Neuronal stem cell (in vitro differentiated cells): ENCODE results near the gene AGO3.
A peak's percentile ranks its signal among the peaks of the same experiment; 100 is the strongest.

ENCODE experiments used
- DNase-seq: peaks from one replicate; pipeline ENCODE4 v3.0.0-alpha.2; 2013; ENCODE audit warnings: low spot score
- H2AFZ ChIP-seq: one replicate; pipeline ENCODE4 v1.6.1; 2013; ENCODE audit warnings: mild to moderate bottlenecking, low read length, inconsistent platforms
- H2AK5ac ChIP-seq: 2 replicates; pipeline ENCODE4 v1.6.1; 2013; ENCODE audit warnings: low read depth, mild to moderate bottlenecking, inconsistent platforms, low read length, moderate library complexity, mixed read lengths
- H2BK120ac ChIP-seq: 2 replicates; pipeline ENCODE4 v1.6.1; 2013; ENCODE audit warnings: low read depth, mild to moderate bottlenecking, inconsistent platforms, low read length, moderate library complexity, mixed read lengths
- H2BK12ac ChIP-seq: one replicate; pipeline ENCODE4 v1.6.1; 2013; ENCODE audit warnings: low read length, inconsistent platforms
- H2BK15ac ChIP-seq: 2 replicates; pipeline ENCODE4 v1.6.1; 2013; ENCODE audit warnings: mild to moderate bottlenecking, low read length, inconsistent platforms, mixed read lengths
- H2BK5ac ChIP-seq: one replicate; pipeline ENCODE4 v1.6.1; 2013; ENCODE audit warnings: inconsistent platforms, mild to moderate bottlenecking, low read length, moderate library complexity
- H3K14ac ChIP-seq: one replicate; pipeline ENCODE4 v1.6.1; 2013; ENCODE audit warnings: low read length, inconsistent platforms
- H3K18ac ChIP-seq: 2 replicates; pipeline ENCODE4 v1.6.1; 2013; ENCODE audit warnings: low read length, inconsistent platforms
- H3K23ac ChIP-seq: 2 replicates; pipeline ENCODE4 v1.6.1; 2013; ENCODE audit warnings: low read depth, mild to moderate bottlenecking, mixed read lengths, low read length, inconsistent platforms; ENCODE audit not compliant: poor library complexity
- H3K27ac ChIP-seq: replicated peaks from 3 replicates; pipeline ENCODE4 v1.5.1; 2013; ENCODE audit warnings: low read length, inconsistent platforms
- H3K27me3 ChIP-seq, 3 experiments: 2 replicates each; pipeline ENCODE4 v1.6.1; 2013; ENCODE audit warnings: low read length in 3 of 3, mild to moderate bottlenecking in 2 of 3, inconsistent platforms in 1 of 3, low read depth in 1 of 3, mixed read lengths in 1 of 3, moderate library complexity in 1 of 3; ENCODE audit not compliant: control insufficient read depth in 3 of 3, insufficient read depth in 3 of 3
- H3K36me3 ChIP-seq, 2 donors: replicated peaks in 1 of 2; 2 replicates each; pipeline ENCODE4 v1.6.1; 2013; ENCODE audit warnings: low read length in 2 of 2; ENCODE audit not compliant: control insufficient read depth in 2 of 2, insufficient read depth in 2 of 2
- H3K4ac ChIP-seq: 2 replicates; pipeline ENCODE4 v1.6.1; 2013; ENCODE audit warnings: inconsistent platforms, mild to moderate bottlenecking, low read length, moderate library complexity
- H3K4me1 ChIP-seq, 2 donors: 1 replicate in 1 of 2; 2 replicates in 1 of 2; pipeline ENCODE4 v1.6.1; 2013; ENCODE audit warnings: low read length in 2 of 2, low read depth in 1 of 2; ENCODE audit not compliant: control insufficient read depth in 2 of 2, insufficient read depth in 1 of 2
- H3K4me2 ChIP-seq: one replicate; pipeline ENCODE4 v1.6.1; 2013; ENCODE audit warnings: mild to moderate bottlenecking, low read length, inconsistent platforms; ENCODE audit not compliant: insufficient read depth, poor library complexity, severe bottlenecking
- H3K4me3 ChIP-seq, 2 donors: 2 replicates each; pipeline ENCODE4 v1.5.1; 2013; ENCODE audit warnings: low read length in 2 of 2, mild to moderate bottlenecking in 2 of 2, inconsistent platforms in 1 of 2, moderate library complexity in 1 of 2
- H3K79me1 ChIP-seq: one replicate; pipeline ENCODE4 v1.6.1; 2013; ENCODE audit warnings: low read depth, mild to moderate bottlenecking, inconsistent platforms, low read length, moderate library complexity
- H3K9ac ChIP-seq: one replicate; pipeline ENCODE4 v1.6.1; 2013; ENCODE audit warnings: mild to moderate bottlenecking, low read depth, low read length, inconsistent platforms; ENCODE audit not compliant: poor library complexity
- H3K9me3 ChIP-seq, 2 donors: replicated peaks in 1 of 2; 2 replicates each; pipeline versions ENCODE3 to v1.6.1; 2013; ENCODE audit warnings: low read length in 2 of 2, mild to moderate bottlenecking in 2 of 2, inconsistent platforms in 1 of 2, low read depth in 1 of 2, mixed read lengths in 1 of 2, moderate library complexity in 1 of 2; ENCODE audit not compliant: control insufficient read depth in 2 of 2, insufficient read depth in 1 of 2
- H4K8ac ChIP-seq: one replicate; pipeline ENCODE4 v1.6.1; 2013; ENCODE audit warnings: low read depth, mild to moderate bottlenecking, inconsistent platforms, low read length, moderate library complexity
- H4K91ac ChIP-seq: one replicate; pipeline ENCODE4 v1.6.1; 2013; ENCODE audit warnings: low read length, low read depth, mild to moderate bottlenecking, inconsistent platforms; ENCODE audit not compliant: poor library complexity
- WGBS, 2 donors: extraction: QIAGEN DNeasy Blood & Tissue Kit; methylation state at CpG; one replicate each; pipeline ENCODE4 v1.1.7; 2013; ENCODE audit warnings: missing lambda C conversion rate in 2 of 2, mixed read lengths in 1 of 2; ENCODE audit not compliant: insufficient read length in 2 of 2, insufficient replicate concordance in 1 of 2; ENCODE audit errors: extremely low coverage in 2 of 2; 5-methylcytosine and 5-hydroxymethylcytosine counted together

AGO3 gene

DNA sequence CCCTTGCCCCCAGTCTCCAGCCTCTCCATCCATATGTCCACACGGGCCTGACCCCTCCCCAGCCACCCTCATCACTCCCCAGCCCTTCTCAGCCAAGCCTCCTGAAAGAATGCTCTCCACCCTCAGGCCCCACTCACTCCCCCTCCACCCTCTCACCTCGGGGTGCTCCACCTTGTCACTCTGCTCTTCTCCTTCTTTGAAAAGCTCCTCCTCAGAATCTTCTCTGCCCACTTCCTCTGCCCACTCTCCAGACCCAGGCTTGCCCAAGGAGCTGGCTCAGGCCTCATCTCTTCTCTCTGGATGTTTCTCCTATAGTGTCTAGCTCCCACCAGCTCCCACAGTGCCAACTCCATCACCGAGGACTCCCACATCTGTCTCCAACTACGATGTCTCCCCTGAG, 180.2 kb downstream of the AGO3 start:
- Histone ChIP-seq H2BK15ac (peak overlapping the region; percentile 58), H4K91ac (no peak overlapping the region), H3K23ac (no peak overlapping the region), H3K9me3 (no peaks in the 10 kb centered on the region), H3K4me3 (no peak overlapping the region), H3K9ac (no peak overlapping the region), H2BK120ac (no peak overlapping the region), H3K4me1 (peaks cover 3 to 7% of the 10 kb centered on the region in 2 donors), H3K36me3 (no peaks in the 10 kb centered on the region), H3K4me2 (no peak overlapping the region), H3K4ac (no peak overlapping the region), H2BK12ac (no peak overlapping the region), H2BK5ac (no peak overlapping the region), H4K8ac (no peak overlapping the region), H2AFZ (no peak overlapping the region), H3K18ac (no peak overlapping the region), H3K79me1 (no peaks in the 10 kb centered on the region), H3K27me3 (peaks cover 0 to 11% (median 0%) of the 10 kb centered on the region in 3 experiments), H3K14ac (no peak overlapping the region), H3K27ac (no peak overlapping the region), H2AK5ac (no peak overlapping the region)
- no peak for DNase-seq
- no CpG with 5 or more reads among the region's 4 CpGs for WGBS, 2 donors

DNA sequence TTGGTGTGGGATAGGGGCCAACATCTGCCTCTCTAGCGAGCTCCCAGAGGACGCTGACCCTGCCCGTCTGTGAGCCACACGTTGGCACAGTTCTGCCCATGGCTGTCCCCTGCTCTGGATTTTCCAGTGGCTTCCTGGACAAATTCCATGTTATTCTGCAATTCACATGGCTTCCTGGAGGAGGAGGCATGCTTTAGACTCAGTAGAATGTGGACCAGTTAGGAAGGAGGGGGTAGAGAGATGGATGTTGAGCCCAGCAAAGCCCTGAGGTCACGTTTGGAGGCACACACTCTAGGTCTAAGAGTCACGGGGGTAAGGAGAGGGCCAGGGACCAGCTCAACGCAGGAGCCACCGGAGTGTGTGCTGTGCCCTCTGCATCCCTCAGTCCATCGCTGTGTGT, 181.9 kb downstream of the AGO3 start:
- no CpG with 5 or more reads among the region's 9 CpGs for WGBS, 2 donors

DNA sequence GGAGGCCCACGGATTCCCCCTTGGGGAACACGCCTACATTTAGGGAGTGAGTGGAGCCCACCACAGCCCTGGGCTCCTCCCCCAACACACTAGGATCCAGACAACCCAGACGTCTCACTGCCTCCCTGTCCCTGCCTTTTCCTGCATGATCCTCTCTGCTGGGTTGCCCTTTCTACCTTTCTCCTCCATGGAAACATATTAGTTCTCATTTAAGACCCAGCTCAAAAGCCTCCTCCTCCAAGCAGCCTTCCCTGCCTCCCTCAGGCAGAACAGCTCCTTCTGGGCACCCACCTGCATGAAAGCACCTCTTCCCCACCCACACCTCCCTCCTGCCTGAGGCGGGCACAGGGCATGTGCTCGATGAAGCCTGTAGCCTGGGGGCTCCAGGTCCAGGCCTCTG, 183.5 kb downstream of the AGO3 start:
- Histone ChIP-seq H3K18ac (peak overlapping the region; percentile 59), H3K4me2 (no peak overlapping the region), H3K27me3 (peaks cover 0 to 17% (median 0%) of the 10 kb centered on the region in 3 experiments), H3K14ac (no peak overlapping the region), H4K91ac (peak overlapping the region; percentile 59), H2BK12ac (no peak overlapping the region), H3K79me1 (no peaks in the 10 kb centered on the region), H2BK15ac (peak overlapping the region; percentile 46), H2BK5ac (peak overlapping the region; percentile 56), H2AK5ac (peak overlapping the region; percentile 41), H3K4me3 (no peak overlapping the region), H3K9me3 (no peaks in the 10 kb centered on the region), H3K9ac (no peak overlapping the region), H2AFZ (peak overlapping the region; percentile 89), H3K23ac (no peak overlapping the region), H3K4ac (no peak overlapping the region), H2BK120ac (no peak overlapping the region), H3K36me3 (no peaks in the 10 kb centered on the region), H3K27ac (no peak overlapping the region), H3K4me1 (peaks cover 3 to 10% of the 10 kb centered on the region in 2 donors), H4K8ac (no peak overlapping the region)
- WGBS, 2 donors: no CpG with 5 or more reads among the region's 5 CpGs
- DNase-seq: no peak

More for the DNA sequence above, 181.9 kb downstream of the AGO3 start:
- H3K4me2 ChIP-seq: no peak overlapping the region
- no peak for DNase-seq
- H3K27me3 ChIP-seq: peaks cover 0 to 16% (median 0%) of the 10 kb centered on the region in 3 experiments
- no peak overlapping the region for H3K27ac ChIP-seq
- no peaks in the 10 kb centered on the region for H3K36me3 ChIP-seq
- H3K9me3 ChIP-seq: no peaks in the 10 kb centered on the region
- H3K79me1 ChIP-seq: no peaks in the 10 kb centered on the region
- H2BK120ac ChIP-seq: no peak overlapping the region
- no peak overlapping the region for H2BK5ac ChIP-seq
- H3K14ac ChIP-seq: no peak overlapping the region
- no peak overlapping the region for H4K8ac ChIP-seq
- peaks cover 3 to 10% of the 10 kb centered on the region in 2 donors for H3K4me1 ChIP-seq
- H2BK15ac ChIP-seq: no peak overlapping the region
- H3K4me3 ChIP-seq: no peak overlapping the region
- H3K4ac ChIP-seq: no peak overlapping the region
- H2BK12ac ChIP-seq: no peak overlapping the region
- H3K9ac ChIP-seq: no peak overlapping the region
- no peak overlapping the region for H3K18ac ChIP-seq
- H2AK5ac ChIP-seq: no peak overlapping the region
- H2AFZ ChIP-seq: no peak overlapping the region
- no peak overlapping the region for H3K23ac ChIP-seq
- H4K91ac ChIP-seq: no peak overlapping the region

DNA sequence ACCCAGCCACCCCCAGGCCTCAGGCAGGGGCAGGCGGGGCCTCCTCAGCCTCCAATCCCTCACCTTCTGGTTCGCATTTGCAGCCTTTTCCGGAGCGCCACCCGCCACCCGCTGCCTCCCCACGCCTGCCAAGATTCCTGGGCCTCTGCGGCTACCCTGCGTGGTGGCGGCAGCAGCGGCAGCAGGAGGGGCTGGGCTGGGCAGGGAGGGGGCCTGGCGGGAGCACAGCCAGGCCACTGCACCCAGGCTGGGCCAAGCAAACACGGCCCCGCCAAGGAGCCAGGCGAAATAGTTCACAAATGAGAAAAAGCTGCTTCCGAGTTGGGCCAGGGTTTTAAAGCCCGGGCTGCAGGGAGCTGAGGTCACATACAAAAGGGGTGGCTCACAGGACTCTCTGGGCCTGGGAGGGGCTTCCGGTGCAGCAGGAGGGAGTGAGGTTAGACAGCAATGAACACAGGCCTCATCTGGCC, 184.3 kb downstream of the AGO3 start:
- WGBS, 2 donors: no CpG with 5 or more reads among the region's 18 CpGs
- no peak for DNase-seq
- peak overlapping the region; percentile 4 for H3K4me2 ChIP-seq
- no peak overlapping the region for H4K91ac ChIP-seq
- H3K18ac ChIP-seq: peak overlapping the region; percentile 76
- H2AK5ac ChIP-seq: peak overlapping the region; percentile 60
- no peak overlapping the region for H3K27ac ChIP-seq
- H2AFZ ChIP-seq: peak overlapping the region; percentile 89
- peak overlapping the region; percentile 66 for H3K23ac ChIP-seq
- no peak overlapping the region for H3K9ac ChIP-seq
- peak overlapping the region; percentile 6 for H4K8ac ChIP-seq
- H2BK120ac ChIP-seq: no peak overlapping the region
- no peak overlapping the region for H3K4me3 ChIP-seq
- H2BK12ac ChIP-seq: no peak overlapping the region
- H3K36me3 ChIP-seq: no peaks in the 10 kb centered on the region
- H2BK15ac ChIP-seq: peak overlapping the region; percentile 47
- H2BK5ac ChIP-seq: peak overlapping the region; percentile 56
- no peak overlapping the region for H3K4ac ChIP-seq
- H3K9me3 ChIP-seq: no peaks in the 10 kb centered on the region
- H3K27me3 ChIP-seq: peaks cover 0 to 23% (median 0%) of the 10 kb centered on the region in 3 experiments
- no peak overlapping the region for H3K14ac ChIP-seq
- no peaks in the 10 kb centered on the region for H3K79me1 ChIP-seq
- H3K4me1 ChIP-seq: peaks cover 8 to 10% of the 10 kb centered on the region in 2 donors
